Measurements from ENCODE around the gene TGFB1.
"Not testable (repeated sequence)": the region's sequence is repeated elsewhere in the genome, so short reads cannot be mapped to it uniquely, and the experiment has no call there.

TGFB1 gene

GRCh38 chr19:41353466-41354342, at the start of gene TGFB1:
Gene TGFB1 (minus strand): TSS chr19:41353922. CDS start chr19:41353044, 878 bp downstream.
- DNase-seq (ENCODE audit: insufficient read length, low spot score) (peak; percentile 97), FAIRE-seq (no peak)
- peak; percentile 81 for TF ChIP-seq POLR2A (IDR thresholded peaks at IDR 0.05; ENCODE audit: low read depth, low read length)

DNA sequence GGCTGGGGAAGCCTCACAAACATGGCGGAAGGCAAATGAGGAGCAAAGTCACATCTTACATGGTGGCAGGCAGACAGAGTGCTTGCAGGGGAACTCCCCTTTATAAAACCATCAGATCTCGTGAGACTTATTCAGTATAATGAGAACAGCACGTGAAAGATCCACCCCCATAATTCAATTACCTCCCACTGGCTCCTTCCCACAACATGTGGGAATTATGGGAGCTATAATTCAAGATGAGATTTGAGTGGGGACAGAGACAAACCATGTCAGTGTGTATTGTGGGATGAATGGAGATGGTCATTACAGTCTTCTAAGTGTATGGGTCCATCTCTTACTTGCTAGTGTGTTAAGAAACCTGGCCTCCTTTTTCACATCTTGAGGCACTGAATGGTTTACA, 48.3 kb upstream of the TGFB1 start:
- TF ChIP-seq POLR2A (IDR thresholded peaks at IDR 0.05; ENCODE audit: low read depth, low read length), result no peak
- DNase-seq (ENCODE audit: insufficient read length, low spot score) (no peak), FAIRE-seq (no peak)

GRCh38 chr19:41401483-41401882, 47.8 kb upstream of the TGFB1 start:
- DNase-seq (ENCODE audit: insufficient read length, low spot score), result no peak
- no peak for TF ChIP-seq POLR2A (IDR thresholded peaks at IDR 0.05; ENCODE audit: low read depth, low read length)
- no peak for FAIRE-seq

GRCh38 chr19:41399525-41399924, 45.8 kb upstream of the TGFB1 start:
- no peak for DNase-seq (ENCODE audit: insufficient read length, low spot score)
- TF ChIP-seq POLR2A (IDR thresholded peaks at IDR 0.05; ENCODE audit: low read depth, low read length), result no peak
- no peak for FAIRE-seq

- no peak for TF ChIP-seq POLR2A (IDR thresholded peaks at IDR 0.05; ENCODE audit: low read depth, low read length)
- FAIRE-seq, result no peak
- no peak for DNase-seq (ENCODE audit: insufficient read length, low spot score)
Observed at GRCh38 chr19:41399091-41399490, 45.4 kb upstream of the TGFB1 start.

DNA sequence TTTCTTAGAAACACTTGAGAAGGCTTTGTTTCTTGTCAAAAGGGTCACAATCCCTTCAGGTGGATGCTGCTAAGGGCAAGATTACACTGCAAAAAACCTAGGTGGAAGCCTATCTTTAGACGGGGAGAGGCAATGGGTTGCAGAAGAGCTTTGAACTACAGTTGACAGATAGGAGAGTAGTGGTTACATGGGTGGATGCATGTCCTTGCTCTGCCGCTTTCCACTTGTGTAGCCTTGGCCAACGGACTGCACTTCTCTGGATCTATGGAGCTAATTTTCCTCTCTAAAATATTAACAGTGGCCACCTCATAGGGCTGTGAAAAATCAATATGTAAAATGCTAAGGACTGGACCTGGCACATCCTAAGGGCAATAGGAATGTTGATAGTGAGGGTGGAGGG, 44.9 kb upstream of the TGFB1 start:
- DNase-seq (ENCODE audit: insufficient read length, low spot score), result no peak
- FAIRE-seq, result no peak

DNA sequence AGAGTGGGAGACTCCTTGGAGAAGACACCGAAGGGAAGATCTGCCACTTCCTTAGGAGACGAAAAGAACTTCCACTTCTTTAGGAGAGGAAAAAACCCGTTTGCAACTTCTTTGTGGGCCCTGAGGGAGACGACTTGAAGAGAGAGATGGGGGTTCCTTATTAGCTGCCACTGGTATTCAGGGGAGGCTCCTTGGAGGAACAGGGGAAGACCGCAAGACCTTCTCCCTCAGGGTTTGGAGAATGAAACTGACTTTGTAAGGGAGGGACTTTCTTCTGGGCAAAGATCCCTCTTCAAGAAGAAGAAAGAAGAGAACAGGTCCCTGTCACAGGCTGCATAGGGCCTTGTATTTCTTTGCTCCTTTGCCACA, 44.3 kb upstream of the TGFB1 start:
- no peak for FAIRE-seq
- no peak for TF ChIP-seq POLR2A (IDR thresholded peaks at IDR 0.05; ENCODE audit: low read depth, low read length)
- DNase-seq (ENCODE audit: insufficient read length, low spot score), result no peak

More for the DNA sequence above, 44.9 kb upstream of the TGFB1 start:
- no peak for TF ChIP-seq POLR2A (IDR thresholded peaks at IDR 0.05; ENCODE audit: low read depth, low read length)

DNA sequence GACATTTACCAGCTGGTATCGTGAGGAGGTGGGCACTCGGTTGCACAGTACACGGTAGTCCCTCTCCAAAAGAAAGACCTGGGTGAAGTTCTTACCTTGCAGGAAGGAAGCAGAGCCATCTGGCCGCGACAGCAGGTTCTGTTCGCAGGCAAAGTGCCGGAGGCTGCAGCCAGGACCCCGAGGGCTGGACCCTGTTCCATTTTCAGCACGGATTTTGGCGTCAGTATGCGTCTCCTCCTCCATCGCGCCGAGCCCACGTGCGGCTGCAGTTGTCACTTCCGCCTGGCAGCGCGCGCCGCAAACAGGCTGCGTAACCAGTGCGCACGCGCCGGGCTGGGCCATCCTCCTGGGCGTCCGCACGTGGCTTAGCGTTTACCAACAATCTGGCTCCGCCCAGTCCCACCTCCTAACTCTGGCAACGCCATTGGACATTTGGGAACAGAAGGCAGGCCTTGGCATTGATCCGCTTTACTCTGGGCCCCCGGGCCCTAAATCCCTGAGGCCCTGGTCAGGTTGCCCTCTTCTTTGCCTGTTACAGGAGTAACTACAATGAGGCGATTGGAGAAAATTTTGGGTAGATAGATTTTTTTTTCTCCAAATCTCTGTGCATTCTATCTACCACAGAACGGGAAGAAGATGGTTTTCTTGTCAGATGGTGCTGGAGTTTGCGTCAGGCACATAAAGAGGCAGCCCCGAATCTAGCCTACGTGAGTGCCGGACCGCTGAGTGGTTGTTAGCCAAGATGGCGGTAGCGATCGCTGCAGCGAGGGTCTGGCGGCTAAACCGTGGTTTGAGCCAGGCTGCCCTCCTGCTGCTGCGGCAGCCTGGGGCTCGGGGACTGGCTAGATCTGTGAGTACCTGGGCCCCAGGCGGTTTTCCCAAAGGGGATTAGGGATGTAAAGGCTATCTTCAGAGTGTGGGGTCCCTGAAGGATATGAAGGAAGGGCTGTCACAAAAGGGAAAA, 43.6 kb upstream of the TGFB1 start, which contains the start of the genes BCKDHA and EXOSC5:
Gene BCKDHA, plus strand, starts transcription at position 733 of the 964 bp plus-strand sequence. Its CDS starts 10 bp downstream, at position 743.
Gene EXOSC5, minus strand, starts transcription at position 274 of the 964 bp plus-strand sequence. Its CDS starts 31 bp downstream, at position 243.
- TF ChIP-seq POLR2A (IDR thresholded peaks at IDR 0.05; ENCODE audit: low read depth, low read length), result peak; percentile 77
- peak; percentile 98 for DNase-seq (ENCODE audit: insufficient read length, low spot score)
- peak; percentile 93 for FAIRE-seq

GRCh38 chr19:41395355-41395754, 41.6 kb upstream of the TGFB1 start:
- DNase-seq (ENCODE audit: insufficient read length, low spot score) (no peak), FAIRE-seq (no peak)
- no peak for TF ChIP-seq POLR2A (IDR thresholded peaks at IDR 0.05; ENCODE audit: low read depth, low read length)

- DNase-seq (ENCODE audit: insufficient read length, low spot score) (no peak), FAIRE-seq (no peak)
- TF ChIP-seq POLR2A (IDR thresholded peaks at IDR 0.05; ENCODE audit: low read depth, low read length), result no peak
Observed at GRCh38 chr19:41392775-41393174, 39.1 kb upstream of the TGFB1 start.

DNA sequence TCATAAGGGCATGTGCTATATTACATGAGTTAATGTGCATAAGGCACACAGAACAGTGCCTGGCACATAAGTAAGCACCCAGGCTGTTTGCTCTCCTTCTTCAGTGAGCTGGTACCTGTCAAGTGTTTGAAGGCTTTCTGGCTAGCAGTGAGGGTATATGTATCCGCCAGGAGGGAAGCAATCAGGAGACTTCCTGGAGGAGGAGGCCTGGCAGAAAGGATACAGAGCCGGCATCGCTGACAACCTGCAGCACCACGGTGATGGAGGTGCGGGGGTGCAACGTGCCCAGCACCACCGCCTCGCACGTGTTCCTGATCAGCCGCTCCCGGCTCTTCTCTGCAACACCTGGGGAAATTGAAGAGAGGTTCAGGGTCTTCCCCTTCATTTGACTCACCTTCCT, 37.9 kb upstream of the TGFB1 start:
- no peak for TF ChIP-seq POLR2A (IDR thresholded peaks at IDR 0.05; ENCODE audit: low read depth, low read length)
- DNase-seq (ENCODE audit: insufficient read length, low spot score), result no peak
- no peak for FAIRE-seq

DNA sequence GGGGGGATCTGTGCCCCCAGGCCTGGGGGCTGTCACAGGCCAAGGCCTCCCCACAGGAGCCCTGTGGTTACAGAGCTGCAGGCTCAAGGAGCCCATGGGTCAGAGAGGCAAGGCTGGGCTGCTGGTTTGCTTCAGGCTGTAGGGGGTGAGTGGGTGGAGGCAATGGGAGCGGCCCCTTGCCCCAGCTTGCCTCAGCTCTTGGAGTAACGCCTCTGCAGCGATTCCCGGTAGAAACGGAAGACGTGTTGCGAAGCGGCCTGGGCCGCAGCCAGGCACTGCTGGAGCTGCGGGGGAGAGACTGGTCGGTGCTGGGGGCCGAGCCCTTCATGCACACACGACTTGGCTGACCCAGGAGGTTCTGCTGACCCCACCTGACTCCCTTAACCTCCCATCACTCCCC, 32.7 kb upstream of the TGFB1 start:
- DNase-seq (ENCODE audit: insufficient read length, low spot score), result no peak
- FAIRE-seq, result no peak
- no peak for TF ChIP-seq POLR2A (IDR thresholded peaks at IDR 0.05; ENCODE audit: low read depth, low read length)

DNA sequence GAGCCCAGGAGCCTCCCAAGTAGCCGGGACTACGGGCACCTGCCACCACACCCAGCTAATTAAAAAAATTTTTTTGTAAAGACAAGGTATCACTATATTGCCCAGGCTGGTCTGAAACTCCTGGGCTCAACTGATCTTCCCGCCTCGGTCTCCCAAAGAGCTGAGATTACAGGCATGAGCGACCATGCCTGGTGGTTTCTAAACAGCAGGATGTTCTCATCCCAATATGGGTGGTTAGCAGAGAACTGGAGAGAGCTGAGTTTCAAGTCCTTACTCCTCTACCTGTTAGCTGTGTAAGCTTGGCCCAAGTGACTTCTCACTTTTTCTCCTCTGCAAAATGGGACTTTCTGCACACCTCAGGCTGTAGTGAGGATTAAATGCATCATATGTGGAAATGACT, 30.6 kb upstream of the TGFB1 start:
- no peak for TF ChIP-seq POLR2A (IDR thresholded peaks at IDR 0.05; ENCODE audit: low read depth, low read length)
- FAIRE-seq, result no peak
- no peak for DNase-seq (ENCODE audit: insufficient read length, low spot score)

GRCh38 chr19:41381536-41381935, 27.8 kb upstream of the TGFB1 start:
- DNase-seq (ENCODE audit: insufficient read length, low spot score); FAIRE-seq: not testable (repeated sequence)
